Measurements from ENCODE around the gene MAP3K19.
"Not testable (repeated sequence)": the region's sequence is repeated elsewhere in the genome, so short reads cannot be mapped to it uniquely, and the experiment has no call there.

The MAP3K19 gene

GRCh38 chr2:135048122-135048521 is 875 bp upstream of the MAP3K19 start:
- TF ChIP-seq CTCF (IDR thresholded peaks at IDR 0.05) = no peak
- no peak overlapping the region for H3K4me3 ChIP-seq (ENCODE audit: low read depth, low read length)
- H3K79me2 ChIP-seq = peaks cover 10% of the 10 kb centered on the region
- no peak overlapping the region for H3K9ac ChIP-seq
- no peaks in the 10 kb centered on the region for H3K27me3 ChIP-seq (ENCODE audit: control insufficient read depth, insufficient read depth, low read length)
- H3K27ac ChIP-seq = no peak overlapping the region
- no peaks in the 10 kb centered on the region for H3K4me1 ChIP-seq
- H2AFZ ChIP-seq = no peak overlapping the region
- H3K4me2 ChIP-seq (ENCODE audit: low read length) = no peak overlapping the region
- no peaks in the 10 kb centered on the region for H3K9me3 ChIP-seq (ENCODE audit: control insufficient read depth, low read length)
- H3K36me3 ChIP-seq (ENCODE audit: control insufficient read depth, insufficient read depth, low read length) = no peaks in the 10 kb centered on the region

GRCh38 chr2:135043345-135043744 is 3.9 kb downstream of the MAP3K19 start:
- no peaks in the 10 kb centered on the region for H3K79me2 ChIP-seq
- no peaks in the 10 kb centered on the region for H3K27me3 ChIP-seq (ENCODE audit: control insufficient read depth, insufficient read depth, low read length)
- no peak overlapping the region for H3K4me3 ChIP-seq (ENCODE audit: low read depth, low read length)

DNA sequence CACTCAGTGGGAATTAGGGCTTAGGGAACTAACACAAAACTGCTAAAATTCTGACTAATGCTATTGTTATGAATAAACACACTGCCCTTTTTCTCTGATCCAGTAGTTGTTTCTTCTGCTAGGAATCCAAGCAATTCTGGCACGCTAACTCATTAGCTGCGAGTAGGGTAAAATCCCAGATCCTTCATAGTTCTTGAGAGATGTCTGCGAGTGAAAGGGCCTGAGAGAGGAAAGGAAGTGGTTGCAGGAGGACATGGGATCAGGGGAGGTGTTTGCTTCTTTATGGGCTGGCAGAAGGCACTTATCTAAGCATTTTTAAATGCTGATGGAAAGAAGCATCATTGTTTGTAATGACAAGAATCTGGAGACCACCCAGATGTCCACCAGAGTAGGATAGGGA is 9.4 kb downstream of the MAP3K19 start:
- H3K79me2 ChIP-seq = no peaks in the 10 kb centered on the region
- no peaks in the 10 kb centered on the region for H3K4me1 ChIP-seq
- H3K27ac ChIP-seq = no peak overlapping the region
- no peak overlapping the region for H3K9ac ChIP-seq
- no peak overlapping the region for H3K4me3 ChIP-seq (ENCODE audit: low read depth, low read length)
- no peak overlapping the region for H3K4me2 ChIP-seq (ENCODE audit: low read length)
- no peak for TF ChIP-seq CTCF (IDR thresholded peaks at IDR 0.05)
- H3K9me3 ChIP-seq (ENCODE audit: control insufficient read depth, low read length) = no peaks in the 10 kb centered on the region
- no peaks in the 10 kb centered on the region for H3K27me3 ChIP-seq (ENCODE audit: control insufficient read depth, insufficient read depth, low read length)
- no peak overlapping the region for H2AFZ ChIP-seq
- H3K36me3 ChIP-seq (ENCODE audit: control insufficient read depth, insufficient read depth, low read length) = no peaks in the 10 kb centered on the region

More at GRCh38 chr2:135043345-135043744, 3.9 kb downstream of the MAP3K19 start:
- no peak overlapping the region for H3K9ac ChIP-seq
- H3K4me2 ChIP-seq (ENCODE audit: low read length) = no peak overlapping the region
- H3K27ac ChIP-seq = no peak overlapping the region
- no peak overlapping the region for H2AFZ ChIP-seq
- no peaks in the 10 kb centered on the region for H3K4me1 ChIP-seq
- TF ChIP-seq CTCF (IDR thresholded peaks at IDR 0.05) = peak; percentile 48
- H3K9me3 ChIP-seq (ENCODE audit: control insufficient read depth, low read length) = no peaks in the 10 kb centered on the region
- H3K36me3 ChIP-seq (ENCODE audit: control insufficient read depth, insufficient read depth, low read length) = no peaks in the 10 kb centered on the region

- H3K4me1 ChIP-seq; H2AFZ ChIP-seq; H3K79me2 ChIP-seq; H3K4me2 ChIP-seq (ENCODE audit: low read length); H3K9ac ChIP-seq; H3K27ac ChIP-seq; H3K4me3 ChIP-seq (ENCODE audit: low read depth, low read length); H3K9me3 ChIP-seq (ENCODE audit: control insufficient read depth, low read length); H3K27me3 ChIP-seq (ENCODE audit: control insufficient read depth, insufficient read depth, low read length); H3K36me3 ChIP-seq (ENCODE audit: control insufficient read depth, insufficient read depth, low read length): not testable (repeated sequence)
These were observed 14.0 kb downstream of the MAP3K19 start for GRCh38 chr2:135033216-135033615.

- no peak overlapping the region for H3K4me2 ChIP-seq (ENCODE audit: low read length)
- no peak overlapping the region for H3K4me3 ChIP-seq (ENCODE audit: low read depth, low read length)
- no peak overlapping the region for H2AFZ ChIP-seq
- no peak overlapping the region for H3K27ac ChIP-seq
- no peak for TF ChIP-seq CTCF (IDR thresholded peaks at IDR 0.05)
- H3K9ac ChIP-seq = no peak overlapping the region
- H3K79me2 ChIP-seq = no peaks in the 10 kb centered on the region
- H3K27me3 ChIP-seq (ENCODE audit: control insufficient read depth, insufficient read depth, low read length) = no peaks in the 10 kb centered on the region
- no peaks in the 10 kb centered on the region for H3K4me1 ChIP-seq
- no peaks in the 10 kb centered on the region for H3K9me3 ChIP-seq (ENCODE audit: control insufficient read depth, low read length)
- H3K36me3 ChIP-seq (ENCODE audit: control insufficient read depth, insufficient read depth, low read length) = no peaks in the 10 kb centered on the region
These were observed 16.4 kb downstream of the MAP3K19 start for GRCh38 chr2:135030826-135031225.
